Sigmoid colon (tissue), 4 donors: ENCODE results near the gene TULP3.
A peak's percentile ranks its signal among the peaks of the same experiment; 100 is the strongest.

Experiments used
- CTCF ChIP-seq, 4 experiments: fragments of 450-650 bp in 3 of 4; fragments of 200-600 bp in 1 of 4; IDR thresholded peaks; one replicate each; pipeline ENCODE4 v1.5.1; 2016 to 2019; ENCODE audit warnings: antibody characterized with exemption in 4 of 4, mild to moderate bottlenecking in 3 of 4, moderate library complexity in 2 of 4
- EP300 ChIP-seq, 4 donors: sonication (generic); formaldehyde crosslinking; IDR thresholded peaks; one replicate each; pipeline ENCODE4 v1.6.1; 2017; ENCODE audit warnings: antibody characterized with exemption in 4 of 4
- POLR2A ChIP-seq, 2 donors: fragments of 450-650 bp; IDR thresholded peaks; one replicate each; pipeline ENCODE4 v1.6.1; 2016; ENCODE audit warnings: antibody characterized with exemption in 2 of 2, mild to moderate bottlenecking in 2 of 2, moderate library complexity in 2 of 2
- POLR2AphosphoS5 ChIP-seq, 4 donors: sonication (generic); formaldehyde crosslinking; IDR thresholded peaks; one replicate each; pipeline ENCODE4 v1.6.1; 2017; ENCODE audit warnings: antibody characterized with exemption in 4 of 4

- TF ChIP-seq POLR2AphosphoS5 (IDR thresholded peaks at IDR 0.05) = peak in 3 of 4 donors; percentile 20 to 83 (median 66)
- no peak for TF ChIP-seq CTCF (IDR thresholded peaks at IDR 0.05)
- TF ChIP-seq POLR2A (IDR thresholded peaks at IDR 0.05) = no peak
- TF ChIP-seq EP300 (IDR thresholded peaks at IDR 0.05) = no peak
Measured at GRCh38 chr12:2893007-2893406, 2.3 kb downstream of the TULP3 start.
